Parietal lobe (tissue), 1 donor: ENCODE measurements around the gene POLR3B. TPM values are rescaled to one million over a fixed set of nuclear protein-coding genes. Genes with fewer than 3 reads are reported as not detected.

Experiments
- total RNA-seq: library from RNA; depleted of rRNA; stranded (reverse); fragments of >200 nt; gene quantifications from one replicate; pipeline ENCODE4 v1.2.3, GENCODE V29; 2014

POLR3B gene
- total RNA-seq = 16.6 TPM

GRCh38 chr12:106357549-106358395, at the start of gene POLR3B:
Gene POLR3B (plus strand): TSS chr12:106357748. CDS start chr12:106357880, 132 bp downstream.

Other genes starting within 250 kb of the POLR3B start
- gene NUAK1, start 218.8 kb upstream of the POLR3B start, total RNA-seq = 43.2 TPM
- gene CKAP4, start 109.7 kb upstream of the POLR3B start, total RNA-seq = 19.7 TPM
- gene TCP11L2, start 55.0 kb upstream of the POLR3B start, total RNA-seq = 33.5 TPM
- gene RFX4, start 225.3 kb downstream of the POLR3B start, total RNA-seq = 9.4 TPM